Type B pancreatic cell (in vitro differentiated cells): ENCODE results near the gene ASIC3. TPM values are rescaled to one million over a fixed set of nuclear protein-coding genes. Genes with fewer than 3 reads are reported as not detected.
"Not testable (repeated sequence)": the region's sequence is repeated elsewhere in the genome, so short reads cannot be mapped to it uniquely, and the experiment has no call there.

Experiments used
- DNase-seq: peaks from one replicate; pipeline ENCODE4 v3.0.0; 2021; ENCODE audit warnings: mixed read lengths; ENCODE audit not compliant: unreplicated experiment; ENCODE audit errors: extremely low spot score
- H3K27ac Mint-ChIP-seq: 2 replicates; pipeline ENCODE4 v1.8.0; 2021; ENCODE audit warnings: mild to moderate bottlenecking, mixed read lengths
- H3K27me3 Mint-ChIP-seq: 2 replicates; pipeline ENCODE4 v1.8.0; 2021; ENCODE audit warnings: mixed read lengths
- H3K36me3 Mint-ChIP-seq: 2 replicates; pipeline ENCODE4 v1.8.0; 2021; ENCODE audit warnings: mixed read lengths
- H3K4me1 Mint-ChIP-seq: one replicate; pipeline ENCODE4 v1.8.0; 2021; ENCODE audit warnings: mixed read lengths; ENCODE audit not compliant: unreplicated experiment
- H3K4me3 Mint-ChIP-seq: 2 replicates; pipeline ENCODE4 v1.8.0; 2021; ENCODE audit warnings: mild to moderate bottlenecking, mixed read lengths
- H3K9me3 Mint-ChIP-seq: 2 replicates; pipeline ENCODE4 v1.8.0; 2021; ENCODE audit warnings: mixed read lengths
- CTCF ChIP-seq: fragments of 200-600 bp; sonication (generic); conservative IDR thresholded peaks from 2 replicates; pipeline ENCODE4 v1.5.0; 2021; ENCODE audit warnings: antibody characterized with exemption, mild to moderate bottlenecking
- total RNA-seq: library from RNA; stranded (reverse); gene quantifications from 2 replicates; pipeline ENCODE4 v1.2.1, GENCODE V29; 2021; ENCODE audit warnings: low replicate concordance

Gene ASIC3
- total RNA-seq, 1 donor from 2014 or later = 4.4 TPM

DNA sequence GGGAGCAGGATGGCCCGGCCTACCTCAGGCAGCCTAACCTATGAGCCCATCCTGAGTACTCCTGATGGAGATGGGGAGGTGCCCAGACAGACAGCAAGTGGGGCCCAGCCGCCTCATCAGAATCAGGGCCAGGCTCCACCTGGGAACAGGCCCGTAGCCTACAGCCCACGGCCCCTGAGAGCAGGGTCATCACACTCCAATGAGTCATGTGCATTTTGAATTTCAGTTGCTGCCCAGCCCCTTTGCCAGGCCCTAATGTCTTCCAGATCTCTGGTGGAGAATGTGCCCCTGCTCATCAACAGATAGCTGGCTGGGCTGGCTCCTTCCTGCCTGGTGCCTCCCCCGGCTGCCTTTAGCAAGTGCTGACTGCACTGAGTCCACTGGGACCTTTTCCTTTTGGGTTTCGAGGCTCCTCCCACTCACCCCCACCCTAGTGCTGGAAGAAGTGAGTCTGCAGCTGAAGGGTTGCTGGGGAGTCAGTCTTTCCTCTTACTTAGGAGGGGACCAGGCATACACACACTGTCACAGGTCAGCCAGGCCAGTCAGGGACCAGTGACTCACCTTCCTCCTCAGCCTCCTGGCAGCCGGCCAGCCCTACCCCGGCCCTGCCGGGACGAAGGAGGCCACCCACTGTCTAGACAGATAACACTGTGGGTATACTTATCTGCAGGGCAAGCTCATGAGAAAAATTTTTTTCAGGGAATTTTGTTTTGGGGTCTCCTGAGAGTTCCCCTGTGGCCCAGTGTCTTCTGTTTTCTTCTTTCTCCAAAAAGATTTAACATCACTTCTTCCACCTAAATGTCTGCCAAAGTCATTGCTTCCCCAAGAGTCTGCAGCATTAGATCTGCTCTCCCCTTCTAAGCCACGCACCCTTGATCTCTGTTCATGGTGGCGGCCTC, 9.1 kb upstream of the ASIC3 start:
- H3K27me3 Mint-ChIP-seq = no peaks in the 10 kb centered on the region
- no peaks in the 10 kb centered on the region for H3K36me3 Mint-ChIP-seq
- DNase-seq = no peak
- no peaks in the 10 kb centered on the region for H3K9me3 Mint-ChIP-seq
- H3K27ac Mint-ChIP-seq = peak overlapping the region; percentile 36
- H3K4me3 Mint-ChIP-seq = no peak overlapping the region
- peaks cover 15% of the 10 kb centered on the region for H3K4me1 Mint-ChIP-seq
- no peak for TF ChIP-seq CTCF

GRCh38 chr7:151039850-151040548, 8.3 kb upstream of the ASIC3 start:
- H3K36me3 Mint-ChIP-seq = no peaks in the 10 kb centered on the region
- no peak for DNase-seq
- TF ChIP-seq CTCF = no peak
- H3K4me1 Mint-ChIP-seq = peaks cover 15% of the 10 kb centered on the region
- H3K4me3 Mint-ChIP-seq = no peak overlapping the region
- no peak overlapping the region for H3K27ac Mint-ChIP-seq
- no peaks in the 10 kb centered on the region for H3K9me3 Mint-ChIP-seq
- no peaks in the 10 kb centered on the region for H3K27me3 Mint-ChIP-seq

- no peaks in the 10 kb centered on the region for H3K27me3 Mint-ChIP-seq
- no peak overlapping the region for H3K27ac Mint-ChIP-seq
- DNase-seq = no peak
- H3K4me3 Mint-ChIP-seq = no peak overlapping the region
- H3K9me3 Mint-ChIP-seq = no peaks in the 10 kb centered on the region
- H3K36me3 Mint-ChIP-seq = no peaks in the 10 kb centered on the region
- H3K4me1 Mint-ChIP-seq = peaks cover 15% of the 10 kb centered on the region
- TF ChIP-seq CTCF = no peak
These were observed 7.5 kb upstream of the ASIC3 start for GRCh38 chr7:151040616-151041375.

- H3K4me1 Mint-ChIP-seq = peaks cover 20% of the 10 kb centered on the region
- not testable (repeated sequence) for H3K9me3 Mint-ChIP-seq, DNase-seq, H3K27me3 Mint-ChIP-seq, H3K36me3 Mint-ChIP-seq, H3K4me3 Mint-ChIP-seq, H3K27ac Mint-ChIP-seq
These were observed 4.9 kb upstream of the ASIC3 start for GRCh38 chr7:151043449-151043848.

- H3K27ac Mint-ChIP-seq = no peak overlapping the region
- H3K4me1 Mint-ChIP-seq = peaks cover 16% of the 10 kb centered on the region
- no peak for TF ChIP-seq CTCF
- H3K27me3 Mint-ChIP-seq = peaks cover 3% of the 10 kb centered on the region
- DNase-seq = no peak
- H3K4me3 Mint-ChIP-seq = no peak overlapping the region
- H3K9me3 Mint-ChIP-seq = no peaks in the 10 kb centered on the region
- H3K36me3 Mint-ChIP-seq = no peaks in the 10 kb centered on the region
These were observed 4.4 kb upstream of the ASIC3 start for GRCh38 chr7:151043959-151044358.
